IMR-90 (cell line): ENCODE data around the gene OSBPL2. TPM values are rescaled to one million over a fixed set of nuclear protein-coding genes. Genes with fewer than 3 reads are reported as not detected.

Experiments used
- ATAC-seq: fragments of 200-7000 bp; cut with Tn5 transposase; 2 replicates; pipeline ENCODE4 v1.9.1; 2020; ENCODE audit warnings: low read depth, mild to moderate bottlenecking, moderate library complexity
- BruUV-seq: library from RNA; stranded (reverse); fragments of 400-500 nt; replicated peaks from 2 replicates; lab custom pipeline; 2021; lab: Mats Ljungman, UMichigan
- CTCF ChIA-PET: fragments of 300-600 bp; formaldehyde crosslinking; extraction: SDS; loops from one replicate; lab custom pipeline; 2021; ENCODE audit warnings: antibody characterized with exemption; lab: Yijun Ruan, JAX
- POLR2A ChIA-PET: fragments of 300-600 bp; sonication (Branson Sonifier 250); formaldehyde crosslinking; loops from one replicate; lab custom pipeline; 2022; ENCODE audit warnings: antibody characterized with exemption; ENCODE audit not compliant: unreplicated experiment; lab: Charles Lee
- DNase-seq: peaks from one replicate; pipeline ENCODE4 v3.0.0; 2013
- H2AFZ ChIP-seq: replicated peaks from 2 replicates; pipeline ENCODE3; 2013; ENCODE audit warnings: low read length, mild to moderate bottlenecking; ENCODE audit not compliant: poor library complexity
- H2AK5ac ChIP-seq: 2 replicates; pipeline ENCODE4 v1.6.1; 2013; ENCODE audit warnings: low read depth, low read length, inconsistent platforms
- H2AK9ac ChIP-seq: replicated peaks from 2 replicates; pipeline ENCODE3; 2013; ENCODE audit warnings: mild to moderate bottlenecking, low read depth, low read length, moderate library complexity; ENCODE audit not compliant: poor library complexity
- H2BK120ac ChIP-seq: 2 replicates; pipeline ENCODE4 v1.6.1; 2013; ENCODE audit warnings: low read depth, low read length, inconsistent platforms
- H2BK15ac ChIP-seq: 3 replicates; pipeline ENCODE4 v1.6.1; 2013; ENCODE audit warnings: low read depth, low read length, inconsistent platforms
- H2BK20ac ChIP-seq: 2 replicates; pipeline ENCODE4 v1.6.1; 2013; ENCODE audit warnings: low read depth, mild to moderate bottlenecking, inconsistent platforms, low read length, moderate library complexity
- H2BK5ac ChIP-seq: 2 replicates; pipeline ENCODE4 v1.6.1; 2013; ENCODE audit warnings: mild to moderate bottlenecking, low read depth, low read length, inconsistent platforms; ENCODE audit not compliant: poor library complexity, severe bottlenecking
- H3K14ac ChIP-seq: replicated peaks from 2 replicates; pipeline ENCODE4 v1.6.1; 2013; ENCODE audit warnings: low read depth, low read length, inconsistent platforms
- H3K18ac ChIP-seq: 2 replicates; pipeline ENCODE4 v1.6.1; 2013; ENCODE audit warnings: low read depth, low read length, control low read depth
- H3K23ac ChIP-seq: 2 replicates; pipeline ENCODE4 v1.6.1; 2013; ENCODE audit warnings: low read depth, low read length, inconsistent platforms
- H3K27ac ChIP-seq: 2 replicates; pipeline ENCODE4 v1.5.1; 2013; ENCODE audit warnings: mild to moderate bottlenecking, control low read depth, low read length; ENCODE audit not compliant: insufficient read depth
- H3K27me3 ChIP-seq: 2 replicates; pipeline ENCODE4 v1.6.1; 2013; ENCODE audit warnings: low read length; ENCODE audit not compliant: control insufficient read depth, insufficient read depth
- H3K36me3 ChIP-seq: 2 replicates; pipeline ENCODE4 v1.6.1; 2013; ENCODE audit warnings: low read length, mixed read lengths; ENCODE audit not compliant: control insufficient read depth, insufficient read depth
- H3K4ac ChIP-seq: 2 replicates; pipeline ENCODE4 v1.6.1; 2013; ENCODE audit warnings: low read depth, low read length, inconsistent platforms
- H3K4me1 ChIP-seq: 2 replicates; pipeline ENCODE4 v1.6.1; 2013; ENCODE audit warnings: low read length, mixed read lengths; ENCODE audit not compliant: control insufficient read depth, insufficient read depth
- H3K4me2 ChIP-seq: 2 replicates; pipeline ENCODE4 v1.6.1; 2013; ENCODE audit warnings: low read depth, mild to moderate bottlenecking, control low read depth, low read length, moderate library complexity
- H3K4me3 ChIP-seq: 2 replicates; pipeline ENCODE4 v1.5.1; 2013; ENCODE audit warnings: low read depth, mild to moderate bottlenecking, control low read depth, low read length, moderate library complexity; ENCODE audit not compliant: insufficient read depth
- H3K56ac ChIP-seq: 2 replicates; pipeline ENCODE4 v1.6.1; 2013; ENCODE audit warnings: low read length, inconsistent platforms; ENCODE audit not compliant: insufficient read depth; ENCODE audit errors: extremely low read depth
- H3K79me1 ChIP-seq, 2 experiments: 2 replicates each; pipeline ENCODE4 v1.6.1; 2013; ENCODE audit warnings: low read length in 2 of 2, inconsistent platforms in 1 of 2, low read depth in 1 of 2
- H3K9ac ChIP-seq: 2 replicates; pipeline ENCODE4 v1.6.1; 2013; ENCODE audit warnings: low read depth, low read length, control low read depth
- H3K9me1 ChIP-seq: 2 replicates; pipeline ENCODE4 v1.6.1; 2013; ENCODE audit warnings: low read length, inconsistent platforms; ENCODE audit not compliant: insufficient read depth
- H3K9me3 ChIP-seq: 2 replicates; pipeline ENCODE4 v1.6.1; 2013; ENCODE audit warnings: low read length; ENCODE audit not compliant: control insufficient read depth, insufficient read depth
- H4K20me1 ChIP-seq: 2 replicates; pipeline ENCODE4 v1.6.1; 2013; ENCODE audit warnings: low read length, inconsistent platforms; ENCODE audit not compliant: insufficient read depth
- H4K5ac ChIP-seq: 2 replicates; pipeline ENCODE4 v1.6.1; 2013; ENCODE audit warnings: mild to moderate bottlenecking, low read depth, low read length, control low read depth
- H4K8ac ChIP-seq, 2 experiments: 2 replicates each; pipeline ENCODE4 v1.6.1; 2013; ENCODE audit warnings: low read depth in 2 of 2, low read length in 2 of 2, control low read depth in 1 of 2, inconsistent platforms in 1 of 2
- H4K91ac ChIP-seq: 2 replicates; pipeline ENCODE4 v1.6.1; 2013; ENCODE audit warnings: low read depth, low read length, inconsistent platforms; ENCODE audit not compliant: insufficient read depth
- CEBPB ChIP-seq: IDR thresholded peaks from 2 replicates; pipeline ENCODE4 v1.6.1; 2012; ENCODE audit warnings: low read depth, low read length, improper control_type of control experiment
- RFX5 ChIP-seq: IDR thresholded peaks from 2 replicates; pipeline ENCODE4 v1.8.0; 2012; ENCODE audit warnings: low read depth, mild to moderate bottlenecking, low read length, moderate library complexity
- WGBS, 2 experiments: methylation state at CpG; one replicate each; pipeline versions ENCODE4 v1.1.5 to v1.1.7; 2013; ENCODE audit warnings: missing lambda C conversion rate in 2 of 2; ENCODE audit not compliant: insufficient read length in 1 of 2; ENCODE audit errors: extremely low coverage in 2 of 2; 5-methylcytosine and 5-hydroxymethylcytosine counted together
- dilution Hi-C: fragments of 300-500 bp; cut with HindIII; formaldehyde crosslinking; loops from one replicate; pipeline ENCODE4 v1.14.3; 2018; ENCODE audit warnings: low sequenced_read_pairs; ENCODE audit not compliant: unreplicated experiment
- in situ Hi-C: fragments of 300-500 bp; cut with MboI; formaldehyde crosslinking; loops from 3 replicates; pipeline ENCODE4 v1.14.3; 2019; ENCODE audit warnings: low sequenced_read_pairs, inconsistent platforms, mixed read lengths
- intact Hi-C: fragments of 100-400 bp; cut with micrococcal nuclease; formaldehyde crosslinking; loops from 2 replicates; pipeline ENCODE4 v1.10.0; 2022
- polyA plus RNA-seq, 3 experiments: library from polyadenylated mRNA; depleted of rRNA; stranded (reverse); fragments of >200 nt; gene quantifications; 2 replicates each; pipeline ENCODE4 v1.2.3, GENCODE V29; 2012; ENCODE audit warnings: low replicate concordance in 1 of 3
- total RNA-seq: library from RNA; depleted of rRNA; stranded (reverse); fragments of >200 nt; gene quantifications from 2 replicates; pipeline ENCODE4 v1.2.3, GENCODE V29; 2012

The OSBPL2 gene
- total and polyA plus RNA-seq, 2 of the 4 experiments (the other 2 are of a cell fraction) = 19.3 to 27.6 TPM

- peaks cover 26% of the 10 kb centered on the region for H3K9me1 ChIP-seq
- H3K4me3 ChIP-seq = no peak overlapping the region
- dilution Hi-C loops = no loop called here
- H3K23ac ChIP-seq = no peak overlapping the region
- in situ Hi-C loops = no loop called here
- H2BK20ac ChIP-seq = no peak overlapping the region
- no peak overlapping the region for H3K4ac ChIP-seq
- H3K27me3 ChIP-seq = no peaks in the 10 kb centered on the region
- no peak overlapping the region for H4K91ac ChIP-seq
- WGBS, 2 experiments = 80% methylated on average over 1 of the region's 6 CpGs; no CpG with 5 or more reads in 1 of the 2 experiments
- H3K36me3 ChIP-seq = peaks cover 8% of the 10 kb centered on the region
- H3K27ac ChIP-seq = no peak overlapping the region
- H2AK9ac ChIP-seq = no peak overlapping the region
- no peak overlapping the region for H2AFZ ChIP-seq
- DNase-seq (no peak), ATAC-seq (no peak)
- H2BK5ac ChIP-seq = no peak overlapping the region
- H2BK120ac ChIP-seq = no peak overlapping the region
- no peak overlapping the region for H3K9ac ChIP-seq
- TF ChIP-seq CEBPB = no peak
- no peak for TF ChIP-seq RFX5
- no peak overlapping the region for H3K4me2 ChIP-seq
- 0 out of 2 replicates have a peak, but pooled peaks cover 1% of the 10 kb centered on the region for H3K4me1 ChIP-seq
- H3K18ac ChIP-seq = no peak overlapping the region
- H3K14ac ChIP-seq = no peak overlapping the region
- H2AK5ac ChIP-seq = no peak overlapping the region
- no peak overlapping the region for H2BK15ac ChIP-seq
- intact Hi-C loops = no loop called here
- CTCF ChIA-PET = no interaction called here
- H4K20me1 ChIP-seq = peaks cover 94% of the 10 kb centered on the region
- H3K79me1 ChIP-seq = peaks cover 30 to 82% of the 10 kb centered on the region in 2 experiments
- POLR2A ChIA-PET = no interaction called here
- BruUV-seq = no TSS peak
- no peak overlapping the region for H4K5ac ChIP-seq
- no peak overlapping the region for H4K8ac ChIP-seq
- H3K56ac ChIP-seq = no peak overlapping the region
- no peaks in the 10 kb centered on the region for H3K9me3 ChIP-seq
These were observed 10.7 kb downstream of the OSBPL2 start for GRCh38 chr20:62248890-62249560.
